HepG2 (cell line): ENCODE measurements around the gene PROC.

Source experiments
- BRCA1 ChIP-seq: sonication (generic); formaldehyde crosslinking; IDR thresholded peaks from 2 replicates; pipeline ENCODE4 v1.4.0; 2020; ENCODE audit warnings: missing genetic modification reagents
- POLR2A ChIP-seq, 2 experiments: IDR thresholded peaks; 2 replicates each; pipeline ENCODE4 v1.6.1; 2011; ENCODE audit warnings: low read depth in 2 of 2, low read length in 2 of 2, mild to moderate bottlenecking in 1 of 2, moderate library complexity in 1 of 2; ENCODE audit not compliant: insufficient read depth in 1 of 2
- ZBTB7A ChIP-seq: sonication (generic); formaldehyde crosslinking; IDR thresholded peaks from 2 replicates; pipeline ENCODE4 v1.8.0; 2022; ENCODE audit warnings: mild to moderate bottlenecking, missing genetic modification reagents

DNA sequence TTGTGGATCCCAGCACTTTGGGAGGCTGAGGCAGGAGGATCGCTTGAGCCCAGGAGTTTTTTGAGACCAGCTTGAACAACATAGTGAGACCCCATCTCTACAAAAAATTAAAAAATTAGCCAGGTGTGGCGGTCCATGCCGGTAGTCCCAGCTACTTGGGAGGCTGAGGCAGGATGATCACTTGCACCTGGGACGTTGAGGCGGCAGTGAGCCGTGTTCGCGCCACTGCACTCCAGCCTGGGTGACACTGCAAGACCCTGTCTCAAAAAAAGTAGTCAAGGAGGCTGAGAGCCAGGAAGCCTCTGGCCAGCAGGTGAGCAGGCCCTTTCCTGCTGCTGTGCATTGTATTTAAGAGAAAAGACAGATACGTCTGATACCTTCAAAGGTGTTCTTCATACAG lies 11.1 kb upstream of the PROC start:
- TF ChIP-seq POLR2A (IDR thresholded peaks at IDR 0.05; ENCODE audit: insufficient read depth in 1 of 2, low read depth in 2 of 2, low read length in 2 of 2): no peak
- no peak for TF ChIP-seq ZBTB7A (CRISPR knock-in tag)
- TF ChIP-seq BRCA1 (CRISPR knock-in tag): no peak
